GM06990 (cell line): ENCODE data around the gene TFEB.

Source experiments
- DNase-seq: peaks from one replicate; pipeline ENCODE4 v3.0.0-alpha.2; 2011; ENCODE audit not compliant: insufficient read length; ENCODE audit errors: extremely low read depth
- H3K27me3 ChIP-seq: replicated peaks from 2 replicates; pipeline ENCODE4 v1.6.0; 2011; ENCODE audit warnings: low read length; ENCODE audit not compliant: control insufficient read depth, insufficient read depth
- H3K36me3 ChIP-seq: 2 replicates; pipeline ENCODE4 v1.5.1; 2011; ENCODE audit warnings: low read length; ENCODE audit not compliant: control insufficient read depth, insufficient read depth
- H3K4me3 ChIP-seq: replicated peaks from 2 replicates; pipeline ENCODE4 v1.5.1; 2011; ENCODE audit warnings: low read depth, mild to moderate bottlenecking, control low read depth, low read length
- TF ChIP-seq, protein P1 (sequence below): IDR thresholded peaks from 2 replicates; pipeline ENCODE4 v1.5.1; 2011; ENCODE audit warnings: low read length, control low read depth, mild to moderate bottlenecking, inconsistent platforms; ENCODE audit not compliant: insufficient read depth, poor library complexity, severe bottlenecking

Gene TFEB

DNA sequence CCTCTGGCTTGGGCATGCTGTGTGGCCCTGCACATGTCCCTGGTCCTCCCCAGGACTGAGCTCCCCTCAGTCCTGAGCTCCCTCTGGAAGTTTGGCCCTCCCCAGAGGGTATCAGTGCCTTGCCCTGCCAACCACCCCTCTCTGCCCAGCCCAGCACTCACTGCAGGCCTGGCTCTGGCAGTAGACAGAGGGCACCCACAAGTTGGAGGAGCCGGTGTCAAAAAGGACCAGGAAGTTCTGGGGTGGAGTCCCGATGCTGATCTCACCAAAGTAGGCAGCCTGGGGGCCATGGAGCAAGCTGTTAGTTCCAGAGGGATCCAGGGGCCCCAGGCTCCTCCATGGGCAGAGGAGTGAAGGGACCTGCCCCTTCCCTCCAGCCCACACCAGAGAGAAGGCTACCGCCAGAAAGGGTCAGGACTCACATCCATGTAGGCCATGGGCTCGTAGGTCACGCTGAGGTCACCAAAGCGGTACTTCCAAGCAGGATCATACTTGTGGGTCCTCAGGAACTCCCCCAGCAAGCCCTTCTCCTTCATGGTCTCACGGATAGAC lies 8.9 kb upstream of the TFEB start:
- Histone ChIP-seq H3K4me3 (no peak overlapping the region), H3K27me3 (no peaks in the 10 kb centered on the region; the same call in none of the 2 replicates), H3K36me3 (no peaks in the 10 kb centered on the region)
- DNase-seq, result no peak
- TF ChIP-seq, protein P1, sequence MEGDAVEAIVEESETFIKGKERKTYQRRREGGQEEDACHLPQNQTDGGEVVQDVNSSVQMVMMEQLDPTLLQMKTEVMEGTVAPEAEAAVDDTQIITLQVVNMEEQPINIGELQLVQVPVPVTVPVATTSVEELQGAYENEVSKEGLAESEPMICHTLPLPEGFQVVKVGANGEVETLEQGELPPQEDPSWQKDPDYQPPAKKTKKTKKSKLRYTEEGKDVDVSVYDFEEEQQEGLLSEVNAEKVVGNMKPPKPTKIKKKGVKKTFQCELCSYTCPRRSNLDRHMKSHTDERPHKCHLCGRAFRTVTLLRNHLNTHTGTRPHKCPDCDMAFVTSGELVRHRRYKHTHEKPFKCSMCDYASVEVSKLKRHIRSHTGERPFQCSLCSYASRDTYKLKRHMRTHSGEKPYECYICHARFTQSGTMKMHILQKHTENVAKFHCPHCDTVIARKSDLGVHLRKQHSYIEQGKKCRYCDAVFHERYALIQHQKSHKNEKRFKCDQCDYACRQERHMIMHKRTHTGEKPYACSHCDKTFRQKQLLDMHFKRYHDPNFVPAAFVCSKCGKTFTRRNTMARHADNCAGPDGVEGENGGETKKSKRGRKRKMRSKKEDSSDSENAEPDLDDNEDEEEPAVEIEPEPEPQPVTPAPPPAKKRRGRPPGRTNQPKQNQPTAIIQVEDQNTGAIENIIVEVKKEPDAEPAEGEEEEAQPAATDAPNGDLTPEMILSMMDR, result no peak

- Histone ChIP-seq H3K27me3 (no peaks in the 10 kb centered on the region; the same call in none of the 2 replicates), H3K36me3 (no peaks in the 10 kb centered on the region), H3K4me3 (no peak overlapping the region)
- TF ChIP-seq, protein P1, result no peak
- DNase-seq, result no peak
Measured at GRCh38 chr6:41743406-41744235, 8.2 kb upstream of the TFEB start.

DNA sequence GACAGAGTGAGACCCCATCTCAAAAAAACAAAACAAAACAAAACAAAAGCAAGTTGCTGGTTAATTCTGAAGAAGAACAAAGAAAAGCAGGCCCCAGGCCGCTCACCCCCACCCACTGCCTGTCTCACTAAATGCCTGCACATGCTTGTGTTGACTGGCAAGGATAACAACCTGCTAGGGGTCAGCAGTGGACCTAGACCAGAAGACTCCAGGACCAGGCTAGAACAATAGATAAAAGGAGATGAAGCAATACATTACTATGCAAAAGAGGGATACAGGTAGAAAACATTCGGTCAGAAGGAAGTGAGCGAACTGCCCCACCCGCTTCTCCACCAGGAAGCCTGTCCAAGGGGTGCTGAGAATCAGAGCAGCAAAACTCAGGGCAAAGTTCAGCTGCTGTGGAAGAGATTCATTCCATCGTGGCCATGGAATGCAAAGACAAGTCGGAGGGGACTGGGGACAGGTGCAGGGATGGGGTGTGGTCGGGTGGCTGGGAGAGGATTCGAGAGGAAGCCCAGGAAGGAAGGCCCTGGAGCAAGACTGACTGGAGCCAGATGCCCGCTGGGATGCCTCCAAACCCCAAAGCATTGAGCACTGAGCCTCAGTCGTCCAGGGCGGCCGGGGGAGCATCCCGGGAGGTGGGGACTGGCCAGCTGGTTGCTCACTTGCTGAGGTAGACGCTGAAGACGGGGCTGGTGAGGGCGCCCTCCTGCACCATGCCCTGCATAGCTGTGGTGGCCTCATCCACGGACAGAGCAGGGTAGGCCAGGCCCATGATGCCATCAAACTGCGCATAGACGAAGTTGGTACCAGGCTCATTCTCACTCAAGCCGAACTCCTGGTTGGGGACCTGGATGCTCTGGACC lies 6.5 kb upstream of the TFEB start:
- Histone ChIP-seq H3K36me3 (no peaks in the 10 kb centered on the region), H3K4me3 (no peak overlapping the region), H3K27me3 (no peaks in the 10 kb centered on the region; the same call in none of the 2 replicates)
- TF ChIP-seq, protein P1, result no peak
- DNase-seq, result no peak

DNA sequence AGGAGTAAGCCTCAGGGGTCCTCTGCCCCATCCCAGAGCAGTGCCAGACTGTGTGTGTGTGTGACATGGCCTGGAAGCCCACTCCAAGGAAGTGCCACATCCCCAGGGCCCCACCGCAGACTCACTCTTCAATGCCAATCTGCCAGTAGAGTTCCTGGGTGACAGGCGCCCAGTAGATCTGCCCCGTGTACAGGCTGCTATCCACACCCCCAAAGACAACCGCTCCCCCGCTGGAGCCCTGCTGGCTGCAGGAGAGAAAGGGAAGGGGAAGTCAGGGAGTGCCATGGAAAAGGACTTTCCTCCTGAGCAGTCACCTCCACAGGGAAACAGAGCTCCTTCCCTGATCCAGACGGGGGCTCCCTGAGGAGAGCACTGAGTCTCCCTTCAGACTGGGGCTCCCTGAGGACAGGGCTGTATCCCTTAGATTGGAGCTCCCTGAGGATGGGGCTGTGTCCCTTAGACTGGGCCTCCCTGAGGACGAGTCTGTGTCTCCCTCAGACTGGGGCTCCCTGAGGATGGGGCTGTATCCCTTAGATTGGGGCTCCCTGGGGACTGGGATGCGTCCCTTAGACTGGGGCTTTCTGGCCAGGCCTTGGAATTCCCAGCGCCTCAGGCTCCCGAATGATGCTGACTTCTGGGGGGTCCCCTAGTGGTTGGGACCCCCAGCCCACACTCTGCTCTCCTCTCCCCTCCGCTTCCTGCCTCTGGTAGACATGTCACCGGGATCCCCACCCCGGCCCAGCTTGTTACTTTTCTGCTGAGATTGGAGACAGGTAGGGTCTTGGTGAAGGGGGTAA lies 5.2 kb upstream of the TFEB start:
- TF ChIP-seq, protein P1, result no peak
- Histone ChIP-seq H3K36me3 (no peaks in the 10 kb centered on the region), H3K4me3 (no peak overlapping the region), H3K27me3 (no peaks in the 10 kb centered on the region; the same call in none of the 2 replicates)
- DNase-seq, result no peak

GRCh38 chr6:41739041-41739440 lies 3.6 kb upstream of the TFEB start:
- Histone ChIP-seq H3K4me3 (no peak overlapping the region), H3K27me3 (no peaks in the 10 kb centered on the region; the same call in none of the 2 replicates), H3K36me3 (no peaks in the 10 kb centered on the region)
- no peak for DNase-seq
- TF ChIP-seq, protein P1, result no peak
